Tibial artery (tissue), 4 donors: Measurements from ENCODE around the gene AGXT.

Source experiments
- DNase-seq, 2 donors: peaks; one replicate each; pipeline ENCODE4 v3.0.0-alpha.2; 2019
- H3K27ac ChIP-seq, 2 donors: fragments of 200-600 bp; sonication (generic) in 1 of 2; 1 replicate in 1 of 2; 2 replicates in 1 of 2; pipeline ENCODE4 v1.5.1; 2018 to 2019; ENCODE audit warnings: mild to moderate bottlenecking in 1 of 2
- H3K27me3 ChIP-seq, 2 donors: fragments of 200-600 bp; sonication (generic) in 1 of 2; one replicate each; pipeline versions ENCODE4 v1.5.1 to v1.6.0; 2016 to 2019
- H3K36me3 ChIP-seq, 3 donors: fragments of 200-600 bp; sonication (generic) in 2 of 3; one replicate each; pipeline ENCODE4 v1.5.1; 2016 to 2019; ENCODE audit warnings: mild to moderate bottlenecking in 2 of 3
- H3K4me1 ChIP-seq, 4 donors: fragments of 200-600 bp; sonication (generic) in 2 of 4; 1 replicate in 3 of 4; 2 replicates in 1 of 4; pipeline ENCODE4 v1.5.1; 2016 to 2019
- H3K4me3 ChIP-seq, 2 donors: fragments of 200-600 bp; sonication (generic) in 1 of 2; 1 replicate in 1 of 2; 2 replicates in 1 of 2; pipeline ENCODE4 v1.5.1; 2018 to 2019; ENCODE audit warnings: mild to moderate bottlenecking in 2 of 2
- H3K9me3 ChIP-seq, 3 donors: fragments of 200-600 bp; sonication (generic) in 1 of 3; one replicate each; pipeline ENCODE4 v1.5.1; 2016 to 2019
- CTCF ChIP-seq, 2 experiments: fragments of 200-600 bp in 1 of 2; fragments of 450-650 bp in 1 of 2; IDR thresholded peaks; one replicate each; pipeline ENCODE4 v1.5.1; 2017 to 2019; ENCODE audit warnings: antibody characterized with exemption in 2 of 2, mild to moderate bottlenecking in 1 of 2, moderate library complexity in 1 of 2
- intact Hi-C: fragments of 100-400 bp; cut with DNase I; formaldehyde crosslinking; loops from one replicate; pipeline ENCODE4 v1.15.0; 2023; ENCODE audit warnings: low total_unique reads

The AGXT gene

GRCh38 chr2:240846873-240847595, 21.6 kb upstream of the AGXT start:
- H3K4me1 ChIP-seq = no peaks in the 10 kb centered on the region
- no peak for DNase-seq
- H3K9me3 ChIP-seq = no peaks in the 10 kb centered on the region
- H3K4me3 ChIP-seq = no peak overlapping the region
- no peak for TF ChIP-seq CTCF (IDR thresholded peaks at IDR 0.05)
- intact Hi-C loops = loop anchor here (10.0 kb wide), 1 partner anchor 358 kb away; no protein-coding TSS in a partner anchor
- peaks cover 0 to 27% of the 10 kb centered on the region in 2 donors for H3K27me3 ChIP-seq
- H3K27ac ChIP-seq = no peak overlapping the region
- H3K36me3 ChIP-seq = no peaks in the 10 kb centered on the region

- TF ChIP-seq CTCF (IDR thresholded peaks at IDR 0.05) = no peak
- H3K9me3 ChIP-seq = no peaks in the 10 kb centered on the region
- DNase-seq = no peak
- H3K4me3 ChIP-seq = no peak overlapping the region
- no peak overlapping the region for H3K27ac ChIP-seq
- intact Hi-C loops = loop anchor here (10.0 kb wide), 1 partner anchor 357 kb away; no protein-coding TSS in a partner anchor
- H3K27me3 ChIP-seq = peaks cover 0 to 28% of the 10 kb centered on the region in 2 donors
- H3K36me3 ChIP-seq = no peaks in the 10 kb centered on the region
- H3K4me1 ChIP-seq = no peaks in the 10 kb centered on the region
Measured at GRCh38 chr2:240847817-240848216, 20.8 kb upstream of the AGXT start.

- Histone ChIP-seq H3K4me1 (no peaks in the 10 kb centered on the region), H3K27ac (no peak overlapping the region), H3K36me3 (no peaks in the 10 kb centered on the region), H3K27me3 (peaks cover 0 to 28% of the 10 kb centered on the region in 2 donors), H3K4me3 (no peak overlapping the region), H3K9me3 (no peaks in the 10 kb centered on the region)
- intact Hi-C loops = loop anchor here (10.0 kb wide), 1 partner anchor 356 kb away; no protein-coding TSS in a partner anchor
- DNase-seq = no peak
- TF ChIP-seq CTCF (IDR thresholded peaks at IDR 0.05) = no peak
Measured at GRCh38 chr2:240848900-240849680, 19.5 kb upstream of the AGXT start.

GRCh38 chr2:240850026-240850425, 18.6 kb upstream of the AGXT start:
- no peak for TF ChIP-seq CTCF (IDR thresholded peaks at IDR 0.05)
- no peaks in the 10 kb centered on the region for H3K36me3 ChIP-seq
- no peaks in the 10 kb centered on the region for H3K4me1 ChIP-seq
- no peaks in the 10 kb centered on the region for H3K9me3 ChIP-seq
- intact Hi-C loops = loop anchor here (5.0 kb wide), 1 partner anchor 1027 kb away; no protein-coding TSS in a partner anchor
- DNase-seq = no peak
- peaks cover 0 to 28% of the 10 kb centered on the region in 2 donors for H3K27me3 ChIP-seq
- no peak overlapping the region for H3K27ac ChIP-seq
- no peak overlapping the region for H3K4me3 ChIP-seq

- no peak for DNase-seq
- Histone ChIP-seq H3K27me3 (peaks cover 0 to 28% of the 10 kb centered on the region in 2 donors), H3K36me3 (no peaks in the 10 kb centered on the region), H3K4me1 (no peaks in the 10 kb centered on the region), H3K4me3 (no peak overlapping the region), H3K27ac (no peak overlapping the region), H3K9me3 (no peaks in the 10 kb centered on the region)
- intact Hi-C loops = loop anchor here (5.0 kb wide), 1 partner anchor 1027 kb away; no protein-coding TSS in a partner anchor
- TF ChIP-seq CTCF (IDR thresholded peaks at IDR 0.05) = no peak
Measured at GRCh38 chr2:240850756-240851077, 17.9 kb upstream of the AGXT start.
